ENCODE results near the gene SH2D6. TPM values are rescaled to one million over a fixed set of nuclear protein-coding genes. Genes with fewer than 3 reads are reported as not detected.

SH2D6 gene
- total and polyA plus RNA-seq, 2 experiments from 2014 or later, result 0.27 to 2.8 TPM

- H3K36me3 ChIP-seq (replicated peaks; ENCODE audit: insufficient read depth, low read depth), result no peaks in the 10 kb centered on the region
- TF ChIP-seq EZH2phosphoT487 (IDR thresholded peaks at IDR 0.05; ENCODE audit: low read depth, severe bottlenecking, unreplicated experiment) (no peak), CTCF (IDR thresholded peaks at IDR 0.05; ENCODE audit: poor library complexity) (no peak), EZH2 (IDR thresholded peaks at IDR 0.05; ENCODE audit: borderline replicate concordance) (no peak)
- no peaks in the 10 kb centered on the region for H3K9me2 ChIP-seq (replicated peaks; ENCODE audit: insufficient read depth)
- no peaks in the 10 kb centered on the region for H3K79me2 ChIP-seq
- peak overlapping the region; percentile 76 for H2AFZ ChIP-seq
- no peaks in the 10 kb centered on the region for H3K27me3 ChIP-seq
- 55% methylated on average over 10 of the region's 10 CpGs for WGBS (ENCODE audit: low lambda C conversion rate, missing lambda C conversion rate)
- peak overlapping the region; percentile 99 for H3K27ac ChIP-seq
- H3K4me1 ChIP-seq (ENCODE audit: insufficient read depth), result peaks cover 36% of the 10 kb centered on the region
- peak overlapping the region; percentile 89 for H3K4me2 ChIP-seq
- DNase-seq (ENCODE audit: low spot score), result no peak
- no peaks in the 10 kb centered on the region for H3K9me3 ChIP-seq (ENCODE audit: low read depth)
- H4K20me1 ChIP-seq (ENCODE audit: insufficient read depth, poor library complexity, severe bottlenecking), result no peaks in the 10 kb centered on the region
- no peak overlapping the region for H3K4me3 ChIP-seq
Measured at GRCh38 chr2:85436836-85437487, 18.4 kb downstream of the SH2D6 start.

- Histone ChIP-seq H3K27me3 (no peaks in the 10 kb centered on the region), H3K79me2 (no peaks in the 10 kb centered on the region), H4K20me1 (ENCODE audit: insufficient read depth, poor library complexity, severe bottlenecking) (no peaks in the 10 kb centered on the region), H3K4me2 (peak overlapping the region; percentile 89), H3K36me3 (replicated peaks; ENCODE audit: insufficient read depth, low read depth) (no peaks in the 10 kb centered on the region), H2AFZ (peak overlapping the region; percentile 76), H3K9me3 (ENCODE audit: low read depth) (no peaks in the 10 kb centered on the region), H3K9me2 (replicated peaks; ENCODE audit: insufficient read depth) (no peaks in the 10 kb centered on the region), H3K4me3 (peak overlapping the region; percentile 3), H3K4me1 (ENCODE audit: insufficient read depth) (peaks cover 36% of the 10 kb centered on the region), H3K27ac (peak overlapping the region; percentile 99)
- TF ChIP-seq CTCF (IDR thresholded peaks at IDR 0.05; ENCODE audit: poor library complexity), result no peak
- TF ChIP-seq EZH2phosphoT487 (IDR thresholded peaks at IDR 0.05; ENCODE audit: low read depth, severe bottlenecking, unreplicated experiment), result no peak
- no peak for TF ChIP-seq EZH2 (IDR thresholded peaks at IDR 0.05; ENCODE audit: borderline replicate concordance)
- WGBS (ENCODE audit: low lambda C conversion rate, missing lambda C conversion rate), result 10% methylated on average over 37 of the region's 64 CpGs
- peak; percentile 93 for DNase-seq (ENCODE audit: low spot score)
Measured at GRCh38 chr2:85437488-85438200, 19.1 kb downstream of the SH2D6 start.

- peak overlapping the region; percentile 89 for H3K4me2 ChIP-seq
- WGBS (ENCODE audit: low lambda C conversion rate, missing lambda C conversion rate), result 60% methylated on average over 17 of the region's 19 CpGs
- no peak for DNase-seq (ENCODE audit: low spot score)
- no peak overlapping the region for H2AFZ ChIP-seq
- H3K79me2 ChIP-seq, result no peaks in the 10 kb centered on the region
- no peaks in the 10 kb centered on the region for H4K20me1 ChIP-seq (ENCODE audit: insufficient read depth, poor library complexity, severe bottlenecking)
- peak overlapping the region; percentile 3 for H3K4me3 ChIP-seq
- peaks cover 29% of the 10 kb centered on the region for H3K4me1 ChIP-seq (ENCODE audit: insufficient read depth)
- H3K9me3 ChIP-seq (ENCODE audit: low read depth), result no peaks in the 10 kb centered on the region
- no peaks in the 10 kb centered on the region for H3K9me2 ChIP-seq (replicated peaks; ENCODE audit: insufficient read depth)
- peak overlapping the region; percentile 99 for H3K27ac ChIP-seq
- H3K36me3 ChIP-seq (replicated peaks; ENCODE audit: insufficient read depth, low read depth), result no peaks in the 10 kb centered on the region
- H3K27me3 ChIP-seq, result no peaks in the 10 kb centered on the region
- TF ChIP-seq EZH2phosphoT487 (IDR thresholded peaks at IDR 0.05; ENCODE audit: low read depth, severe bottlenecking, unreplicated experiment), result no peak
- TF ChIP-seq EZH2 (IDR thresholded peaks at IDR 0.05; ENCODE audit: borderline replicate concordance), result no peak
- TF ChIP-seq CTCF (IDR thresholded peaks at IDR 0.05; ENCODE audit: poor library complexity), result no peak
Measured at GRCh38 chr2:85438201-85439024, 19.9 kb downstream of the SH2D6 start.
